ENCODE data around the gene STRN3. TPM values are rescaled to one million over a fixed set of nuclear protein-coding genes. Genes with fewer than 3 reads are reported as not detected.

The STRN3 gene
- total RNA-seq, 1 experiment from 2014 or later, result 34.4 TPM

GRCh38 chr14:30848449-30849240, 177.5 kb downstream of the STRN3 start:
- CTCF ChIA-PET, result no interaction called here
- Mint-ChIP-seq H3K9me3 (ENCODE audit: low read depth, unreplicated experiment) (no peaks in the 10 kb centered on the region), H3K27me3 (ENCODE audit: unreplicated experiment) (peaks cover 34% of the 10 kb centered on the region), H3K4me1 (ENCODE audit: low read depth, unreplicated experiment) (no peaks in the 10 kb centered on the region), H3K36me3 (ENCODE audit: insufficient read depth, unreplicated experiment) (no peaks in the 10 kb centered on the region), H3K4me3 (ENCODE audit: low read depth, unreplicated experiment) (no peak overlapping the region), H3K27ac (ENCODE audit: unreplicated experiment) (no peak overlapping the region)
- BruUV-seq (replicated peaks), result no TSS peak
- no peak for TF ChIP-seq CTCF (IDR thresholded peaks at IDR 0.05; ENCODE audit: unreplicated experiment)
- DNase-seq, result no peak
- intact Hi-C loops (cut with micrococcal nuclease; ENCODE audit: unreplicated experiment), result no loop called here

Small RNA genes within 50 kb of the gene (microRNA-seq; reads per million reads assigned to microRNA genes)
- gene MIR624, result 35.2 reads per million, percentile 53 among the genes with 10 or more reads in this experiment

Other genes starting within 250 kb of the STRN3 start
- 10.3 and 15.8 TPM in 2 replicates for gene COCH, start 151.8 kb downstream of the STRN3 start, total RNA-seq (2022)
- 8.3 and 10.7 TPM in 2 replicates for gene AP4S1, start 730 bp downstream of the STRN3 start, total RNA-seq (2022)
- 98.6 and 105 TPM in 2 replicates for gene HECTD1, start 181.4 kb upstream of the STRN3 start, total RNA-seq (2022)

Measured in Calu3 (cell line).